Measurements from ENCODE around the gene CACNA1H.

CACNA1H gene

DNA sequence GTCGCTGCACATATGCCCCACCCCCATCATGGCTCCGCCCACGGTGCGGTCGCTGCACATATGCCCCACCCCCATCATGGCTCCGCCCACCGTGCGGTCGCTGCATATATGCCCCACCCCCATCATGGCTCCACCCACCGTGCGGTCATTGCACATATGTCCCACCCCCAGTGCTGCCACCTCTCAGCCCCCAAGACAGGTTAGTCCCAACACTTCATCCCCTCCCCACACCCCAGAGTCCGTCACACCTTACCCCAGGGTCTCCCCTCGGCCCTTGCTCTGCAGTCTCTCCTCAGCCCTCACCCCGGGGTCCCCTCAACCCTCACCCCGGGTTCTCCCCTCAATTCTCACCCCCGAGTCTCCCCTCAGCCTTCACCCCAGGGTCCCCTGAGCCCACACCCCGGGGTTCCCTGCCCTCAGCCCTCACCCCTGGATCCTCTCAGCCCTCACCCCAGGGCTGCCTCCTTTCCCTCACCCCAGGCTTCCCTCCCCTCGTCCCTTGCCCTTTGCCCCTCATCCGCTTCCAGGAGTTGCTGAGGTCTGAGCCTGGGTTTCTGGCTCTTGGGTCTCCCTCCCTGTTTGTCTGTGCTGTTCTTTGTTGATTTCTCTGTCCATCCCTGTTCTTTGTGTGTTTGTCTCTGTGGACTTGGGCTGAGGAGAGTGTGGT lies 46.6 kb downstream of the CACNA1H start:
- Histone ChIP-seq H2AFZ (no peak overlapping the region), H3K9me3 (ENCODE audit: control insufficient read depth, low read length) (no peaks in the 10 kb centered on the region), H3K9ac (no peak overlapping the region), H3K27ac (no peak overlapping the region), H3K79me2 (no peaks in the 10 kb centered on the region), H3K27me3 (ENCODE audit: control insufficient read depth, insufficient read depth, low read length) (no peaks in the 10 kb centered on the region), H3K36me3 (ENCODE audit: control insufficient read depth, insufficient read depth, low read length) (no peaks in the 10 kb centered on the region), H3K4me3 (ENCODE audit: low read depth, low read length) (no peak overlapping the region), H3K4me2 (ENCODE audit: low read length) (no peak overlapping the region), H3K4me1 (no peaks in the 10 kb centered on the region)
- TF ChIP-seq, protein P1, sequence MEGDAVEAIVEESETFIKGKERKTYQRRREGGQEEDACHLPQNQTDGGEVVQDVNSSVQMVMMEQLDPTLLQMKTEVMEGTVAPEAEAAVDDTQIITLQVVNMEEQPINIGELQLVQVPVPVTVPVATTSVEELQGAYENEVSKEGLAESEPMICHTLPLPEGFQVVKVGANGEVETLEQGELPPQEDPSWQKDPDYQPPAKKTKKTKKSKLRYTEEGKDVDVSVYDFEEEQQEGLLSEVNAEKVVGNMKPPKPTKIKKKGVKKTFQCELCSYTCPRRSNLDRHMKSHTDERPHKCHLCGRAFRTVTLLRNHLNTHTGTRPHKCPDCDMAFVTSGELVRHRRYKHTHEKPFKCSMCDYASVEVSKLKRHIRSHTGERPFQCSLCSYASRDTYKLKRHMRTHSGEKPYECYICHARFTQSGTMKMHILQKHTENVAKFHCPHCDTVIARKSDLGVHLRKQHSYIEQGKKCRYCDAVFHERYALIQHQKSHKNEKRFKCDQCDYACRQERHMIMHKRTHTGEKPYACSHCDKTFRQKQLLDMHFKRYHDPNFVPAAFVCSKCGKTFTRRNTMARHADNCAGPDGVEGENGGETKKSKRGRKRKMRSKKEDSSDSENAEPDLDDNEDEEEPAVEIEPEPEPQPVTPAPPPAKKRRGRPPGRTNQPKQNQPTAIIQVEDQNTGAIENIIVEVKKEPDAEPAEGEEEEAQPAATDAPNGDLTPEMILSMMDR (IDR thresholded peaks at IDR 0.05), result no peak

DNA sequence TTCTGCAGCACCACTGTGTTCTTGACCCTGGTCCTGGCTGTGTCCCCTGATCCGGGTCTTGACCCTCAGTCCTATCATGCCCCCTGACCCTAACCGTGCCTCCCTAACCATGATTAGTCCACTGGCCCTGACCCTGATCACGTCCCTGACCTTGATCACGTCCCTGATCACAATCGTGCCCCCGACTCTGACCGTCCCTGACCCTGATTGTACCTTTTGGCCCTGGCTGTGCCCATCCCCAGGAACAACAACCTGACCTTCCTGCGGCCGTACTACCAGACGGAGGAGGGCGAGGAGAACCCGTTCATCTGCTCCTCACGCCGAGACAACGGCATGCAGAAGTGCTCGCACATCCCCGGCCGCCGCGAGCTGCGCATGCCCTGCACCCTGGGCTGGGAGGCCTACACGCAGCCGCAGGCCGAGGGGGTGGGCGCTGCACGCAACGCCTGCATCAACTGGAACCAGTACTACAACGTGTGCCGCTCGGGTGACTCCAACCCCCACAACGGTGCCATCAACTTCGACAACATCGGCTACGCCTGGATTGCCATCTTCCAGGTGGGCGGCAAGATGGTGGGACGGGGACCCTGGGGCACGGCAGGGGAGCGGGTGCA lies 47.2 kb downstream of the CACNA1H start:
- H3K9ac ChIP-seq, result no peak overlapping the region
- H3K4me1 ChIP-seq, result no peaks in the 10 kb centered on the region
- H2AFZ ChIP-seq, result no peak overlapping the region
- no peak overlapping the region for H3K4me3 ChIP-seq (ENCODE audit: low read depth, low read length)
- no peaks in the 10 kb centered on the region for H3K9me3 ChIP-seq (ENCODE audit: control insufficient read depth, low read length)
- no peaks in the 10 kb centered on the region for H3K36me3 ChIP-seq (ENCODE audit: control insufficient read depth, insufficient read depth, low read length)
- no peak overlapping the region for H3K27ac ChIP-seq
- H3K4me2 ChIP-seq (ENCODE audit: low read length), result no peak overlapping the region
- no peaks in the 10 kb centered on the region for H3K27me3 ChIP-seq (ENCODE audit: control insufficient read depth, insufficient read depth, low read length)
- TF ChIP-seq, protein P1 (IDR thresholded peaks at IDR 0.05), result no peak
- H3K79me2 ChIP-seq, result no peaks in the 10 kb centered on the region

DNA sequence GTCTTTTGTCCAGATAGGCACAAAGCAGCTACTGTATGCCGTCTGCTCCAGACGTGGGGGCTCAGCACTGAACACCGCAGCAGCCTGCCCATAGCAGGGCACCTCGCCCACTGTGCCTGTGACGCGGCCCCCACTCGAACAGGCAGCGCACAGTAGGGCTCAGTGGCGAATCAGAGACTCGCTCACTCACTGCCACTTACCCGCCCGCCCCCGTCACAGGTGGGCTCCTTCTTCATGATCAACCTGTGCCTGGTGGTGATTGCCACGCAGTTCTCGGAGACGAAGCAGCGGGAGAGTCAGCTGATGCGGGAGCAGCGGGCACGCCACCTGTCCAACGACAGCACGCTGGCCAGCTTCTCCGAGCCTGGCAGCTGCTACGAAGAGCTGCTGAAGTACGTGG lies 48.5 kb downstream of the CACNA1H start:
- no peaks in the 10 kb centered on the region for H3K4me1 ChIP-seq
- no peak overlapping the region for H3K4me2 ChIP-seq (ENCODE audit: low read length)
- no peak overlapping the region for H3K4me3 ChIP-seq (ENCODE audit: low read depth, low read length)
- H3K9me3 ChIP-seq (ENCODE audit: control insufficient read depth, low read length), result no peaks in the 10 kb centered on the region
- no peaks in the 10 kb centered on the region for H3K27me3 ChIP-seq (ENCODE audit: control insufficient read depth, insufficient read depth, low read length)
- no peak overlapping the region for H3K27ac ChIP-seq
- TF ChIP-seq, protein P1 (IDR thresholded peaks at IDR 0.05), result no peak
- H3K36me3 ChIP-seq (ENCODE audit: control insufficient read depth, insufficient read depth, low read length), result no peaks in the 10 kb centered on the region
- H3K79me2 ChIP-seq, result no peaks in the 10 kb centered on the region
- H3K9ac ChIP-seq, result no peak overlapping the region
- no peak overlapping the region for H2AFZ ChIP-seq

- Histone ChIP-seq H3K4me1 (no peaks in the 10 kb centered on the region), H3K9me3 (ENCODE audit: control insufficient read depth, low read length) (no peaks in the 10 kb centered on the region), H3K27ac (no peak overlapping the region), H3K36me3 (ENCODE audit: control insufficient read depth, insufficient read depth, low read length) (no peaks in the 10 kb centered on the region), H3K9ac (no peak overlapping the region), H3K79me2 (no peaks in the 10 kb centered on the region), H3K4me3 (ENCODE audit: low read depth, low read length) (no peak overlapping the region), H3K4me2 (ENCODE audit: low read length) (no peak overlapping the region), H2AFZ (no peak overlapping the region), H3K27me3 (ENCODE audit: control insufficient read depth, insufficient read depth, low read length) (no peaks in the 10 kb centered on the region)
- TF ChIP-seq, protein P1 (IDR thresholded peaks at IDR 0.05), result no peak
Measured at GRCh38 chr16:1202274-1202673, 49.4 kb downstream of the CACNA1H start.

DNA sequence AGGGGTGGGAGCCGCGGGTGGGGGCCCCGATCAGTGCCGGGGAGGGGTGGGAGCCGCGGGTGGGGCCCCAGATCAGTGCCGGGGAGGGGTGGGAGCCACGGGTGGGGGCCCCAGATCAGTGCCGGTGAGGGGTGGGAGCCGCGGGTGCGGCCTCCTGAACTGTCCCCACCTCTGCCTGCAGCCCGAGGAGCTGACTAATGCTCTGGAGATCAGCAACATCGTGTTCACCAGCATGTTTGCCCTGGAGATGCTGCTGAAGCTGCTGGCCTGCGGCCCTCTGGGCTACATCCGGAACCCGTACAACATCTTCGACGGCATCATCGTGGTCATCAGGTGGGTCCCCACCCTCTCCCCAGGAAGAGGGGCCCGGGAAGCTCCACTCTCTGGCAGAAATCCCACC lies 52.0 kb downstream of the CACNA1H start:
- Histone ChIP-seq H3K4me1 (no peaks in the 10 kb centered on the region), H2AFZ (no peak overlapping the region), H3K79me2 (no peaks in the 10 kb centered on the region), H3K27me3 (ENCODE audit: control insufficient read depth, insufficient read depth, low read length) (no peaks in the 10 kb centered on the region), H3K9ac (no peak overlapping the region), H3K4me3 (ENCODE audit: low read depth, low read length) (no peak overlapping the region), H3K9me3 (ENCODE audit: control insufficient read depth, low read length) (no peaks in the 10 kb centered on the region), H3K27ac (no peak overlapping the region), H3K36me3 (ENCODE audit: control insufficient read depth, insufficient read depth, low read length) (no peaks in the 10 kb centered on the region), H3K4me2 (ENCODE audit: low read length) (no peak overlapping the region)
- TF ChIP-seq, protein P1 (IDR thresholded peaks at IDR 0.05), result no peak
